Medulla oblongata (tissue), 1 donor: ENCODE data around the gene DMGDH.
"Not testable (repeated sequence)": the region's sequence is repeated elsewhere in the genome, so short reads cannot be mapped to it uniquely, and the experiment has no call there.

Experiments
- DNase-seq: peaks from one replicate; pipeline ENCODE4 v3.0.0-alpha.2; 2015; ENCODE audit errors: extremely low spot score

Gene DMGDH

DNA sequence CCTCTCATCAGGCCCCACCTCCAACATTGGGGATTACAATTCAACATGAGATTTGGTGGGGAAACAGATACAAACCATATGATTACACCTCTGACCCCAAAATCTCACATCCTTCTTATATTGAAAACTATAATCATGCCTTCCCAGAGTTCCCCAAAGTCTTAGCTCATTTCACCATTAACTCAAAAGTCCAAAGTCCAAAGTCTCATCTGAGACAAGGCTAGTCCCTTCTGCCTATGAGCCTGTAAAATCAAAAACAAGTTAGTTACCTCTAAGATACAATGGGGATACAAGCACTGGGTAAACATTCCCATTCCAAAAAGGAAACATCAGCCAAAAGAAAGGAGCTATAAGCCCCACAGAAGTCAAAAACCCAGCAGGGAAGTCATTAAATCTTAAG lies 57.6 kb downstream of the DMGDH start:
- no peak for DNase-seq

DNA sequence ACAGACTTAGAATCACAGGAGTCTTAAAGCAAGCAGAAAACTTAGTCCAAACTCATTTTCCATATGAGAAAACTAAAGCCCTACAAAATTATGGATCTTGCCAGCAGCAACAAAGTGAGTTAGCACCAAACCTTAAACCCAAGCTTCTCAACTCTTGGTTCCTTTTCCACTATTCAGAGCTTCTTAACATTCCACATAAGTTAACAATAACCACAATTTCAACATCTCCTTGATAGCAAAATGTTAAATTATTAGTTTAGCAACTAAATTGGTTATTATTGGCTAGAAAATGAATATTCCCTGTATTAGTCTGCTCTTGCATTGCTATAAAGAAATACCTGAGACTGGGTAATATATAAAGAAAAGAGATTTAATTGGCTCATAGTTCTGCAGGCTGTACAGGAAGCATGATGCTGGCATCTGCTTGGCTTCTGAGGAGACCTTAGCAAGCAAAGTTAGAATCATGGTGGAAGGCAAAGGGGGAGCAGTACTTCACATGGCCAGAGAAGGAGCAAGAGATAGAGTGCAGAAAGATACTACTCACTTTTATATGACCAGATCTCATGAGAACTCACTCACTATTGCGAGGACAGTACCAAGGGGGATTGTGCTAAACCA lies 58.1 kb downstream of the DMGDH start:
- no peak for DNase-seq

DNA sequence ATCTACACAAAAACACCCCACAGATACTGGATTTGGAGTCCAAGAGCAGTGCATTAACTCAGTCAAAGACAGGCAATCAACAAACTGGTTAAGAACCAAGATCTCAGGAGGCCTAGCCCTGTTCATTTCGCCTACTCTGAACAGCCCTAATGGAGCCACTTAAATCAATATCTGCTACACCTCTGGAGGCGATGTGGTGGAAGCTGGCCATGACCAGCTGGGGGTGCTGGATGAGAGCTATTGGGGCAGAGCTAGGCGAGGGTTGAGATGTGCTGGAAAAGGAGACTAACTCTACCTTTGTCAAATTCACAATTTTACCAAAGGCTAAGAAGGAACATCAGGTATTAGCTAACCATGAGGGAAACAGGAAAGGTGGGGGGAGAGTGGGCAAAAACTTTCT lies 61.1 kb downstream of the DMGDH start:
- no peak for DNase-seq

DNA sequence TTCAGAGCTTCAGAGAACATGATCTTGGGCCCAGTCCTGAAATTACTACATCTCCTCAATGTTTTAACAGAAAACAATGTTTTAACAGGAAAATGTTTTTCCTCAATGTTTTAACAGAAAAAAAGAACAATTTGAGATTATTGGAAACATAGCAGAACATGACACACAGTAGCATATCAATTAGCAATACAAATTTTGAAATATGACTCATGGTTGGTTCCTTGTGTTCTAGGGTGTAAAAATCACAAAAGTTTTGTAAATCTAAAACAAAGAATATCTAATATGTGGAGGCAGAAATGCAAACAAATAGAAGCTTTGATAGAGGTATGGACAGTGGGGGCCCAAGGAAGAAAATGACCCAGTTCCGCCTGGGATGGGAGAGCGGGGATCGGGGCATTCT lies 61.6 kb downstream of the DMGDH start:
- no peak for DNase-seq

DNA sequence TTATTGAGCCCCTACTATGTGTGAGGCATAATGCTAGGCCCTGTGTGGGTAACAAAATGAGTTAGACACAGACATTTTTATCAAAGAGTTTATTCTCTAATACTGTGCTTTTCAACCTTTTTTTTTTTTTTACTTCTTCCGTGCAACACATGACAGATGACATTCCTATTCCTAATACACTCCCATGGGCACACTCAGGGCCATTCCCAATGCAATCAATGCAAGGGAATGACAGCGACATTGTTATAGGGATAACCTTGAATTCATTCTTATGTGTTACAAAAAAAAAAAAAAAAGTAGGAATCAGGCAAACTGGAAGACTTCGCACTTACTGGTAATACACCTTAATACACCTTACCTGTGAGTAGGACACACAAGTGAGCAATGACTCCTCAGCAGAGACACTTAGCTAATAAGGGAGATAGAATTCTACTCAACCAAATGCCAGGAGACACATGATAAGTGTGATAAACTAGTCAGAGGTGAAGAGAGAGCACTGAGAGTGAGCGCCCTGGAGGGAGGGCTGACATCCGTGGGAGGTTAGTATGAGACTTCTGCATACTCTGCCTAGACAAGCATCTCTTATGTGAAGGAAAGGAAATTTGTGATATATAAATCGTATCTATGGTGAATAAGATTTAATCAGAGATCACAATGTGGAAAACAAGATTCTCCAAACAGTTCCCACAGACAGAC lies 63.4 kb downstream of the DMGDH start:
- DNase-seq: no peak

DNA sequence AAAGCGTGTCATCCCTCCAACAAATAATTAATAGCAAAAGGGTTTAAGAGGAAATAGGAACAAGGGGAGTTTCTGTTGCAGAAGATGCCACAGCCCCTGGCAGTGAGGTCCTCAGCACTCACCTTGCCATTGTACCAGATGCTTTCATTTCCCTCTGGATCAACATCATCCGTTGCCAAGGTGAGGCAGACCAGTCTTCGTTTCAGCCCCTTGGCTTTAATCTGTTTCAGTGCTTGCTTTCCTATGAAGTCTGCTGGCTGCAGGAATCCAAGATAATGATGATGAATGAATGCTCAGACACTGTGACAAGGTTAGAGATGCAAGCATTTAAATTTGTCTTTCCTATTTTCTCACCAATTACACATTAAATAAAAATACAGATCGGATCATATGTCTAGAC lies 64.3 kb downstream of the DMGDH start:
- no peak for DNase-seq

DNA sequence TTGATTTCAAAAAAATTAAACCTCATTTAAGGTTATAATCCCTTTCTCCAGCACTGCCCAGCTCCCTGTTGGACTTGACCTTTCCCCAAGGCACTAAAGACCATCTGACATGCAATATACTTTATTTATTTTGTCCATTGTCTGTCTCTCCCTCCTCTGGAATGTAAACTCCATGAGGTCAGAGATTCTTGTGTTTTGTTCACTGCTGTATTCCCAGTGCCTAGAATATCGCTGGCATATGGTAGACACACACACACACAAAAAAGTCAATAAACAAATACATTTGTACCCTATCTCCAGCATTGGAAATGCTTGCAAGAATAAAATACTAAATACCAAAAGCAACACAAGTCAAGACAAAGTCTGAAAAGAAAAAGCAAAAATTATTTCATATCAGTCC lies 67.1 kb downstream of the DMGDH start:
- no peak for DNase-seq

DNA sequence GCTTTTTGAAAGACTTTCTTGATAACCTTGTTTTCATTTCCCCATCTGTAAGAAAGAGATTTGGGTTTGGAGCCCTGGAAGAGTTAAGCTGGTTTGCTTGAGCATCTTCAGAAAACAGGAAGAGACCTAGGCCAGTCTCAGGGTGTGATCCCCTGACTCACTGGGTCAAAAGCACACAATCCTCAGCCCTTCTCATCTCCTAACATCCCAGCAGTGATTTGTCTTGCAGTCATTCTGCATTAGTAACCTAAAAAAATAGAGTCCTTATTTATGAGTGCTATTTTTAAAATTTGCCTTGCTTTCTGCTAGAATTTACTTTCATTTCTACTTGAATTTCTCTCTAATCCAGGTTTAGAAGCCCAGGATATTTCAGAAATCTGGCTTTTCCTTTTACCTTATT lies 68.0 kb downstream of the DMGDH start:
- DNase-seq: no peak

DNA sequence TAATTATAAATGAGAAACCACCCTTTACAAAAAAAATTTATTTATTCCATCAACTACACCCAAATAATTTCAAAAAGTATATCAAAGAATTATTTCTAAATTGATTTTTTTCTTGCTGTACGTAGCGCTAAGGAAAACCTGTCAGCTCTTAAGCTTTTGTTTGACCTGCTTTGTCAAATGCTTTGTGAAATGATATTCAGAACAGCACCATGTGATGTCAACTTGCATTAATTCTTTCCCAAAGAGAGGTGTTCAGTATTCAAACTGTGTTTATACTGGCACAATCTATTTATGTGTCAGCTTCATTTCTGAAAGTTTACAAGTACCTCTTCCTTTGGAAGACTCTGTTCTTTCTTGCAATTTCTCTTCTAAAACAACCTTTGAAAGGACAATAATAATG lies 72.4 kb downstream of the DMGDH start:
- no peak for DNase-seq

DNA sequence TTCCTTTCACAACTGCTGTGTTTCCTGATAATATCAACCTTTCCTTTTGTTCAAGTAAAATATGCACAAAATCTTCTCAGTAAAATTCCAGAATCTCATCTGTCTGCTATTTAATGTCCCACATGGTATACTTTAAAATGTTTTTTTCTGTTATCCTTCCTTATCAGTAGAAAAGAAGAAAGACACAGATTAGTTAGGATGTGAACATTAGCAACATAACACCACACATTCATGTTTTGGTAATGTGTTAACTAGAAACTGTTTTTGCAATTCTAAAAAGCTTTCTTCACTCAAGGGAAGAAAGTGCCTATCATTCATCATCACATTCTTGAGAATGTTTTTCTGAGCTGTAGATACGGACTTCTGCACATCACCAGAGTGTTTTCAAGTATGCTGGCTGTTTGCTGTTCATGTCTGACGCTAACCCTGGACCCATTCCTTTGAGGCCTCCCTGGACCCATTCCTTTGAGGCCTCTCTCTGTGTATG lies 73.9 kb downstream of the DMGDH start:
- no peak for DNase-seq

DNA sequence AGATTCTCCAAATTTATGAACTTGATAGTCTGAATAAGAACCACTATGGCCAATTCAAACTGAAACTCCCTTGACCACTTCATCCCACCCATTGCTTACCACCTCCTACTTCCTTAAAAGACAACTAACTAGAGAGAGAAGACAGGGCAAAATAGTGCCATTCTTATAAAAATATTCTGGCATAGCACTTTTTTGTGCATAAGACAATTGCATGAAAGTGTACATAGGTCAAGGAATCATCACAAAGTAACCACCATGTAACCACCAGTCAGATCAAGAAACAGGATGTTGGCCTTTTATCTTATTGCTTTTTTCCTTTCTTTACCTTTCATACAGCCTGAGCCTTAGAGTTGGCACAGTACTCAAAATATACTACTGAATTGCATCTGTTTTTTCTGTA lies 76.3 kb downstream of the DMGDH start:
- no peak for DNase-seq

DNA sequence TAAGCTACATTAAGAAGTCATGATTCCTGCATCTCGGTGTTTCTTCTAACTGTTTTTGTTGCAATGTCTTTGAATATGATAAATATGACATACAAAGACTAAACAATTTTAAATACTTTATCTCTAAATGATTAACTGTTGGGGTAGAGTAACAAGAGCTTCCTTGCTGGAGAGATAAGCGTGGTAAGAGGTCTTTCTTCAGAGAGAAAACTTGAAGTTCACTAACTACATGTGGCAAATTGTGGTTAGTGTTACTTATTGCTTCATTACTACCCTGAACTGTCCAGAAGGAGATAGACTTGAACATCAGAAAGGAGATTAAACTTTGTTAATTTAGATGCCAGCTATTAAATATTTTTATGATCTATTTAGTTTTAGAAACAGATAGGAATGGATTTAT lies 77.3 kb downstream of the DMGDH start:
- no peak for DNase-seq

DNA sequence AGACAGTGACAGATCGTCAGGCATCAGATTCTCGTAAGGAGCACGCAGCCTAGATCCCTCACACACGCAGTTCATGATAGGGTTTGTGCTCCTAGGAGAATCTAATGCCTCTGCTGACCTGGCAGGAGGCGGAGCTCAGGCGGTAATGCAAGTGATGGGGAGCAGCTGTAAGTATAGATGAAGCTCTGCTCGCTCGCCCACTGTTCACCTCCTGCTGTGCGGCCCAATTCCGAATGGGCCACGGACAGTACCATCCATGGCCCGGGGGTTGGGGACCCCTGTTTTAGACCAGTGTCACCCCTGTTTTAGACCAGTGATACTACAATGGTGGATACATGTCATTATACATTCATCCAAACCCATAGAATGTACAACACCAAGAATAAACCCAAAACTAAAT lies 80.4 kb downstream of the DMGDH start:
- DNase-seq: no peak

DNA sequence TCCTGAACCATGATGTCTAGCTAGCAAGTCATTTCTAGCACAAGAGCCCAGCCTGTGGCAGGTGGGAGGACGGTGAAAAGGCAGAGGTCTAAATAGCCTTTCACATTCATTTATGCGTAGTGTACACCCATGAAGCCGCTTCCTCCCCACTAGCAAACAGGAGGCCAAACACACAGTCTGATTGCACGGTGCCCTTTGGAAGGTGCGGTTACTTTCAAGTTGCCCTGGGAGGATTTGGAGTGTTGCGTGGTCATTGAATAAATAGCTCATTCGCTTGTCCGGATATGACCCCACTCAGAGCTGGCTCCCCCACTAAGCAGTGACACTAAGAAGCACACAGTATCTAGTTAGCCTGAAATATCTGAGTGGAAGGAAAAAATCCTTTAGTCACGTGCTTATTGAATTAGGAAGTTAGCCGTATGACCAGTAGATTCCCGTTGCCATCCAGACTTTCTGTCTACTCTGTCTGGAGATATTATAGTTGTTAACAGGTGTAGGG lies 83.7 kb downstream of the DMGDH start:
- DNase-seq: peak; percentile 65

DNA sequence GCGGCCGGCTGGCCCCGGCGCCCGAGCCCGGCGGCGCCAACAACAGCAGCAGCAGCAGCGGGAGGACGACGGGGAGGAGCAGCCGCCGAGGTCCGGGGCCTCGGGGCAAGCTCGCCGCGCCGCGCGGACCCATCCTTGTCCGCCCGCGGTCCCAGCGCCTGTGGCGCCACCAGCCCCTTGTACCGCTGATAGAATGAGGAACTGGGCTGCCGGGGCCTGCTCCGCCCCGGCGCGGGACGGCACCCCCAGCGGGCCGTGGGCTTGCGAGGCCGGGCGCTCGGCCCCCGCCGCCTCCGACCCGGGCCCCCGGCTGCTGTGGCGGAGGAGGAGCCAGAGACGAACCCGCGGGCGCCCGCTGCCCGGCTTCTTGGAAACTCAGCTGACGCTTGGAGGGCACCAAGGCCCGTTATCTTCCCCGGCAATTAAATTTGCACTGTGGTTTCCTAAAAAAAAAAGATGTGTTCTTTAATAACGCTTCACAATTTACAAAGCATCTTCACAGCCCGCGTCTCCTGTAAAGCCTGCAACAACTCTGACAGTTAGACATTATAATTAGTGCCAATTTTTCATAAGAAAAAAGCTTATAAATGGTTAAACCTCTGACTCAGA lies 84.3 kb downstream of the DMGDH start, which contains the start of gene ARSB:
Gene ARSB, minus strand, starts transcription at position 195 of the 609 bp plus-strand sequence. Its CDS starts 62 bp downstream, at position 133.
- DNase-seq: peak; percentile 66

DNA sequence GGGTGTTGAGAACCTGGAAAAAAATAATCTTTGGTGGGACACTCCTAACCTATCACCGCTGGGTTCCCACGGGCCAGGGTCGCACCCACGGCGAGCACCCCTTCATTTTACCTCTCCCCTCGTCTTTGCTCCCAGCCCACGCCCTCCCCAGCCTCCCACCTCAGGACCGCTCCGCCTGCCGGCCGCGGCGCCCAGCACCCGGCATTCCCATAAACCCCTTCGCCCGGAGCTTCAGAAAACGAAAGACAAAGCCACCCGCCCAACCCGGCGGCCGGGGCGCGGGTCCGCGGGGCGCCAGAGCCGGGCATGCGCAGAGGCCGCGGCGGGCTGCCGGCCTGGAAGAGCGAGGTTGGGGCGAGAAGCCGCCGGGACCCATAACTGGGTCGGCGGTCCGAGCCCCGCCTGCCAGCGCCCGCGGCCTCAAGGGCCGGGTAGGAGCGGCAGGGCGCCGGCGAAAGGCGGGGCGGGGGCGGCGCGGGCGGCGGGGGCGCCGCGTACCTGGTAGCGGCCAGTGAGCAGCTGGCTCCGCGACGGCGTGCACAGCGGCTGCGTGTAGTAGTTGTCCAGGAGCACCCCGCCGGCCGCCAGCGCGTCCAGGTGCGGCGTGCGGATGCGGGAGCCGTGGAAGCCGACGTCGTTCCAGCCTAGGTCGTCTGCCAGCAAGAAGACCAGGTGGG lies 84.9 kb downstream of the DMGDH start:
- DNase-seq: peak; percentile 91

DNA sequence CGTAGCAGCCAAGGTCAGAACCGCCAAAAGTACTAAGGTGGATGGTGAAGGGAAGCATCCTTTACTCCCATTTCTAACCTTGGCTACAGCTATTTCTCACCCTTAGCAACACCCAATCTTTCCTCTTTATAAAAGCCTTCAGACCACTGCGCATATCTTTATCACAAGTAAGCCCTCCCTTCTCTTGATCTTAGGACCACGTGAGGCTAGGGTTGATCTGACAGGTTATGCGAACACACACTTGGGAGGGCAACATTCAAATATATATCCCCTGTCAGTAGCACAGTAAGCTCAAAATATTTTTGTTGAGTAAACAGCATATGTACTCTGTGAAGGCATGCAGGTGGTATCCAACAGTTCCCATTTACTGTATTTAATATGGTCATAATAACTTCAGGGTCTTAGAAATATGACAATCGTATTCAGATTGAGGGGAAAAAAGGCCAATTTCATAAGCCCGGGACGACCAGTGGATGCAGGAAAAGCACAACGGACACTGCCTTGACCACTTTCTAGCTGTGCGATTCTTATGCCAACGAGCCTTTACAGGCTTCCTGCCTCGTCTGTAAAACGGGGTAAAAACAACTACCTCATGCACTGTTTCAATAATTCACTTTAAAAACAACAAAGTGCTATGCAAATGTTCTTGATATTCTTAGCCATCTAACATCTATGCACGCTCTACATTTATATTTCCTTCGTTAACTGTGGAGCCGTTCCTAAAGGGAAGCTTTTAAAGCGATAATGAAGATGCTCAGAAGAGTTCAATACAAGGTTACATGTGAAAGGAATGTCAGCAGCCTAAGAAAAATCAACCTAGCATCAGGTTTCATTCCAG lies 85.7 kb downstream of the DMGDH start:
- DNase-seq: peak; percentile 60

DNA sequence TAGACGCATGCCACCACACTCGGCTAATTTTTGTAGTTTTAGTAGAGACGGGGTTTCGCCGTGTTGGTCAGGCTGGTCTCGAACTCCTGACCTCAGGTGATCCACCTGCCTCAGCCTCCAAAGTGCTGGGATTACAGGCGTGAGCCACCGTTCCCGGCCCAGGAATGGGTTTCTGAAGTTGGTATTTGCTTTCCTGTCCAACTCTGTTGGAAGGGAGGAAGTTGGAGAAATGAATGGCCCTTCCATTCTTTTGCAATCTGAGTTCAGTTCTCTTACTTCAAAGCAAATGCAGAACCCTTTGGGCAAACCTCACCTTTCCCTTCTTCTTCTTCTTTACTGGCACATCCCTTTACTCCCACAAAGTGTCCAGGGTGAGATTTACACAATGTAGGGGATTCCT lies 86.3 kb downstream of the DMGDH start:
- not testable (repeated sequence) for DNase-seq

DNA sequence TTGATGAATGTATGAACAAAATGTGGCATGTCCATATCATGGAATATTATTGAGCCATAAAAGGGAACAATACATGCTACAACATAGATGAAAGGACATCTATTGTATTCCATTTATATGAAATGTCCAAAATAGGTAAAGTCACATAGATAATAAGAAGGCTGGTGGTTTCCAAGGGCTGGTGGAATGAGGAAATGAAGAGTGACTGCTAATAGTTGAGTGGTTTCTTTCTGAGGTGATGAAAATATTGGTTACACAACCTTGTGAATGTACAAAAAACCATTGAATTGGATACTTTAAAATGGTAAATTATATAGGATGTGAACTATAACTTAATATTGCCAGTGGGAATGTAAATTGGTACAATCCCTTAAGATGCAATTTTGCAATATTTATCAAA lies 89.6 kb downstream of the DMGDH start:
- no peak for DNase-seq

DNA sequence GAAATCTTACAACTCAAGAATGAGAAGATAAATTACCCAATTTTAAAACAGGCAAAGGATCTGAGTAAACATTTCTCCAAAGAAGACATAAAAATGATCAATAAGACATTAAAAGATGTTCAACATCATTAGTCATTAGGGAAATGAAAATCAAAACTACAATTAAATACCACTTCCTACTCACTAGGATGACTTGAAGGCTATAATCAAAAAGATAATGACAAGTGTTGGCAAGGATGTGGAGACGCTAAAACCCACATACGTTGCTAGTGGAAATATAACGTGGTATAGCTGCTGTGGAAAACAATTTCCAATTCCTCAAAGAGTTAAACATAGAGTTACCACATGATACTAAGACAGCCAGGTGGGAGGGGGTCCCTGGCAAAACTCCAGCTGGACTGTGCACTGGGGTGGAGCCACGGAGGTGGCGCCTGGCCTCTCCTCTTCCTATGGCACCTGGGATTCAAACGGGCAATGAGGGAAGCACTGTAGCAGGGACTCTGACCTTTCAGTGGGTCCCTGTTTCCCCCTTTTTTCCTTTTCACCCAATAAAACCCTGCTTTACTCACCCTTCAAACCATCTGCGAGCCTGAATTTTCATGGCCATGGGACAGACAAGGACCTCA lies 90.2 kb downstream of the DMGDH start:
- no peak for DNase-seq

DNA sequence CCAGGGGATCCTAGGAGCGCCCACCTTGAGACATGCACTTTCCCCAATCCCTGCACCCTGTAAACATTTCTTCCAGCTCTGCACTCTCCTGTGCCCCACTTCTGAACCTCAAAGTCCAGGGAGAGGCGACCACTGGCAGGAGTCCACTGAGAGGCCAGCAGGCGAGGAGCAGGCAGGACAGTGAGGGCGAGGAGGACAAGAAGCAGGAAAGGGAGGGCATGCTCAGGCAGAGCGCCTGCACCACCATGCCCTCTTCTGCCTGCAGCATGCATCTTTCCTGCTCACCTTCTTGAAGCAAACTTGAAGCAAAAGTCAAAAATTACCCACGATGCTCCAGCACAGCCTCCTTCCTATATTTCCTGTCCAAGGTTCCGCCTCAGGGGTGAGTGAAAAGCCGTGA lies 94.4 kb downstream of the DMGDH start:
- no peak for DNase-seq
